ENCODE measurements around the gene SMIM12. TPM values are rescaled to one million over a fixed set of nuclear protein-coding genes. Genes with fewer than 3 reads are reported as not detected.

Gene SMIM12
- total and polyA plus RNA-seq, 4 donors = 11.9 to 60.8 (median 45.5) TPM

DNA sequence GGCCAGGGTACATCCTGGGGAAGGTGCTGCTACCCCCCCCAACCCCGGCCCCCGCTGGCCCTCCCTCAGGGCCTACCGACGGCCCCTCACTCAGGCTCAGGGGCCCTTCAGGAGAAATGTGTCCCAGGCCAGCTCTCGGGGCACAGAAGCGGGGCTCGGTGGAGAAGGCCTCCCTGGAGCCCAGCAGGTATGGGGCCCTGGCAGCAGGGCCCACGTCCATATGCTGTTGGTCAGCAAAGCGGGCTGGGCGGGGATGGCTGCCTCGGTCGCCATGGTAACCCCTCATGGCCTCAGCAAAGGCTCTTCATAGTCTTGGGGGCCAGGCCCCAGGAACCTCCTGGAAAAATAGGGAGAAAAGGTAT lies 45.5 kb upstream of the SMIM12 start:
- Histone ChIP-seq H3K27me3 (ENCODE audit: control insufficient read depth in 4 of 4, insufficient read depth in 4 of 4, low read length in 3 of 4) (peaks cover 0 to 9% (median 0%) of the 10 kb centered on the region in 4 donors), H3K9ac (ENCODE audit: low read depth in 1 of 2, low read length in 2 of 2) (no peak overlapping the region), H3K4me1 (ENCODE audit: control insufficient read depth in 4 of 4, insufficient read depth in 4 of 4, low read length in 3 of 4) (no peaks in the 10 kb centered on the region), H3K9me3 (ENCODE audit: control insufficient read depth in 4 of 4, low read length in 3 of 4) (no peaks in the 10 kb centered on the region), H3K36me3 (ENCODE audit: control insufficient read depth in 4 of 4, insufficient read depth in 3 of 4, low read depth in 1 of 4, low read length in 3 of 4) (no peaks in the 10 kb centered on the region), H3K27ac (ENCODE audit: low read depth in 1 of 2, low read length in 2 of 2) (no peak overlapping the region), H3K4me3 (ENCODE audit: low read depth in 1 of 3, low read length in 3 of 3) (no peak overlapping the region)
- 86% methylated on average over 12 of the region's 12 CpGs for WGBS
- no peak for DNase-seq (ENCODE audit: low spot score)
- TF ChIP-seq GABPA (IDR thresholded peaks at IDR 0.05 in 1 of 2, conservative IDR thresholded peaks at IDR 0.05 in 1 of 2) (no peak), RXRA (IDR thresholded peaks at IDR 0.05) (no peak), NR2F2 (IDR thresholded peaks at IDR 0.05) (no peak), SP1 (IDR thresholded peaks at IDR 0.05) (no peak)
- TF ChIP-seq, protein P1, sequence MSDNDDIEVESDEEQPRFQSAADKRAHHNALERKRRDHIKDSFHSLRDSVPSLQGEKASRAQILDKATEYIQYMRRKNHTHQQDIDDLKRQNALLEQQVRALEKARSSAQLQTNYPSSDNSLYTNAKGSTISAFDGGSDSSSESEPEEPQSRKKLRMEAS (IDR thresholded peaks at IDR 0.05) = no peak
- TF ChIP-seq, protein P2, sequence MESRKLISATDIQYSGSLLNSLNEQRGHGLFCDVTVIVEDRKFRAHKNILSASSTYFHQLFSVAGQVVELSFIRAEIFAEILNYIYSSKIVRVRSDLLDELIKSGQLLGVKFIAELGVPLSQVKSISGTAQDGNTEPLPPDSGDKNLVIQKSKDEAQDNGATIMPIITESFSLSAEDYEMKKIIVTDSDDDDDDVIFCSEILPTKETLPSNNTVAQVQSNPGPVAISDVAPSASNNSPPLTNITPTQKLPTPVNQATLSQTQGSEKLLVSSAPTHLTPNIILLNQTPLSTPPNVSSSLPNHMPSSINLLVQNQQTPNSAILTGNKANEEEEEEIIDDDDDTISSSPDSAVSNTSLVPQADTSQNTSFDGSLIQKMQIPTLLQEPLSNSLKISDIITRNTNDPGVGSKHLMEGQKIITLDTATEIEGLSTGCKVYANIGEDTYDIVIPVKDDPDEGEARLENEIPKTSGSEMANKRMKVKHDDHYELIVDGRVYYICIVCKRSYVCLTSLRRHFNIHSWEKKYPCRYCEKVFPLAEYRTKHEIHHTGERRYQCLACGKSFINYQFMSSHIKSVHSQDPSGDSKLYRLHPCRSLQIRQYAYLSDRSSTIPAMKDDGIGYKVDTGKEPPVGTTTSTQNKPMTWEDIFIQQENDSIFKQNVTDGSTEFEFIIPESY (IDR thresholded peaks at IDR 0.05) = no peak
- TF ChIP-seq, protein P3, sequence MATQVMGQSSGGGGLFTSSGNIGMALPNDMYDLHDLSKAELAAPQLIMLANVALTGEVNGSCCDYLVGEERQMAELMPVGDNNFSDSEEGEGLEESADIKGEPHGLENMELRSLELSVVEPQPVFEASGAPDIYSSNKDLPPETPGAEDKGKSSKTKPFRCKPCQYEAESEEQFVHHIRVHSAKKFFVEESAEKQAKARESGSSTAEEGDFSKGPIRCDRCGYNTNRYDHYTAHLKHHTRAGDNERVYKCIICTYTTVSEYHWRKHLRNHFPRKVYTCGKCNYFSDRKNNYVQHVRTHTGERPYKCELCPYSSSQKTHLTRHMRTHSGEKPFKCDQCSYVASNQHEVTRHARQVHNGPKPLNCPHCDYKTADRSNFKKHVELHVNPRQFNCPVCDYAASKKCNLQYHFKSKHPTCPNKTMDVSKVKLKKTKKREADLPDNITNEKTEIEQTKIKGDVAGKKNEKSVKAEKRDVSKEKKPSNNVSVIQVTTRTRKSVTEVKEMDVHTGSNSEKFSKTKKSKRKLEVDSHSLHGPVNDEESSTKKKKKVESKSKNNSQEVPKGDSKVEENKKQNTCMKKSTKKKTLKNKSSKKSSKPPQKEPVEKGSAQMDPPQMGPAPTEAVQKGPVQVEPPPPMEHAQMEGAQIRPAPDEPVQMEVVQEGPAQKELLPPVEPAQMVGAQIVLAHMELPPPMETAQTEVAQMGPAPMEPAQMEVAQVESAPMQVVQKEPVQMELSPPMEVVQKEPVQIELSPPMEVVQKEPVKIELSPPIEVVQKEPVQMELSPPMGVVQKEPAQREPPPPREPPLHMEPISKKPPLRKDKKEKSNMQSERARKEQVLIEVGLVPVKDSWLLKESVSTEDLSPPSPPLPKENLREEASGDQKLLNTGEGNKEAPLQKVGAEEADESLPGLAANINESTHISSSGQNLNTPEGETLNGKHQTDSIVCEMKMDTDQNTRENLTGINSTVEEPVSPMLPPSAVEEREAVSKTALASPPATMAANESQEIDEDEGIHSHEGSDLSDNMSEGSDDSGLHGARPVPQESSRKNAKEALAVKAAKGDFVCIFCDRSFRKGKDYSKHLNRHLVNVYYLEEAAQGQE (IDR thresholded peaks at IDR 0.05) = no peak

DNA sequence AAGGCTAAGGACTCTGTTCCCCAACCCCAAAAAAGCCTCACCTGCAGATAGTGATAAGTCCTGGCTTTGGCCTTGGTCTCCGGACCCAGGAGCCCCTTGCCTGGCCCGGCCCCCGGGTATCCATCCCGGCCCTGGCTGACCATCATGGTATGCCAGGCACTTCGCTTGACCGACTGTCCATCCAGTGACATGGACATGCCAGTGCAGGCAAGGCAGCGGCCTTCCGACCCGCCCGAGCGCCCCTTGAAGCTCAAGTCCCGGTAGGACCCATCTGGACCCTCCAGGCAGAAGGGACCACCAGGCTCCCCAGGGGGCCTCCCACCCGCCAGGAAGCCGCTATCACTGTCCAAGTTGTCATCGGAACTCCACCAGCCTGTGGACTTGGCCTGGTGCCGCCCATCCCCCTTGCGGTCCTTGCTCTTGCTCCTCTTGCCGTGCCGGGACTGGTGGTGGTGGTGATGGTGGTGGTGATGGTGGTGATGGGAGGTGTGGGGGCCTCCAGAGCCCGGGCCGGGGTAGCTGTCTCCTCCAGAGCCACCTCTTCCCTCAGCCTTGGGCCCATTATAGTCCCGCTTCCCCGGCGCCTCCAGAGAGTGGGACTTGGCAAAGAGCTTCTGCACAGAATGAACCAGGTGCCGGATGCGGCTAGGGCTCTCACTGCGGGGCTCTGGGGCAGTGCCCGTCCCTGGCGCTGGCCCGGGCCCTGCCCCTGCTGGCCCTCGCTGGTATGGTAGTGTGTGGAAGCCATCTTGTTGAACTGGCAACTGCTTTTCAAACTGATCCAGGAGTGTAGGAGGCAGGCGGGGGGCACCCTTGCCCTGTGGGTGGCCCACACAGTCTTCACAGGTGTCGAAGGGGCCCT lies 44.9 kb upstream of the SMIM12 start:
- Histone ChIP-seq H3K9me3 (ENCODE audit: control insufficient read depth in 4 of 4, low read length in 3 of 4) (no peaks in the 10 kb centered on the region), H3K4me1 (ENCODE audit: control insufficient read depth in 4 of 4, insufficient read depth in 4 of 4, low read length in 3 of 4) (no peaks in the 10 kb centered on the region), H3K9ac (ENCODE audit: low read depth in 1 of 2, low read length in 2 of 2) (no peak overlapping the region), H3K27ac (ENCODE audit: low read depth in 1 of 2, low read length in 2 of 2) (no peak overlapping the region), H3K27me3 (ENCODE audit: control insufficient read depth in 4 of 4, insufficient read depth in 4 of 4, low read length in 3 of 4) (peaks cover 0 to 10% (median 0%) of the 10 kb centered on the region in 4 donors), H3K36me3 (ENCODE audit: control insufficient read depth in 4 of 4, insufficient read depth in 3 of 4, low read depth in 1 of 4, low read length in 3 of 4) (no peaks in the 10 kb centered on the region), H3K4me3 (ENCODE audit: low read depth in 1 of 3, low read length in 3 of 3) (no peak overlapping the region)
- 89% methylated on average over 33 of the region's 33 CpGs for WGBS
- no peak for DNase-seq (ENCODE audit: low spot score)
- TF ChIP-seq NR2F2 (IDR thresholded peaks at IDR 0.05) (no peak), FOXA1 (IDR thresholded peaks at IDR 0.05) (no peak), TAF1 (conservative IDR thresholded peaks at IDR 0.05) (no peak), HNF4A (conservative IDR thresholded peaks at IDR 0.05) (no peak)
- TF ChIP-seq, protein P2 (IDR thresholded peaks at IDR 0.05) = no peak
